ENCODE measurements around the gene INVS. TPM values are rescaled to one million over a fixed set of nuclear protein-coding genes. Genes with fewer than 3 reads are reported as not detected.
"Not testable (repeated sequence)": the region's sequence is repeated elsewhere in the genome, so short reads cannot be mapped to it uniquely, and the experiment has no call there.

The INVS gene
- total and polyA plus RNA-seq, 12 donors, result 1.6 to 8.0 (median 5.5) TPM

- no peaks in the 10 kb centered on the region for H3K27me3 ChIP-seq
- peaks cover 0 to 73% (median 12%) of the 10 kb centered on the region in 9 donors for H3K36me3 ChIP-seq
- H3K4me1 ChIP-seq, result no peaks in the 10 kb centered on the region
- intact Hi-C loops (cut with DNase I), result no loop called here
- no peak overlapping the region for H3K4me3 ChIP-seq
- WGBS, 2 donors, result 95 to 96% methylated on average over 3 of the region's 3 CpGs
- no peak for TF ChIP-seq CTCF (IDR thresholded peaks at IDR 0.05)
- H3K9me3 ChIP-seq, result peaks cover 0 to 18% (median 5%) of the 10 kb centered on the region in 11 donors
- no peak overlapping the region for H3K27ac ChIP-seq
- ATAC-seq, result no peak
- no peak for DNase-seq
These were observed 130.5 kb downstream of the INVS start for GRCh38 chr9:100229561-100229960.

- WGBS, 2 donors, result 95 to 98% methylated on average over 7 of the region's 7 CpGs
- H3K4me3 ChIP-seq; ATAC-seq; H3K4me1 ChIP-seq; H3K27ac ChIP-seq; intact Hi-C loops (cut with DNase I); DNase-seq; H3K27me3 ChIP-seq: not testable (repeated sequence)
- Histone ChIP-seq H3K36me3 (peaks cover 0 to 47% (median 0%) of the 10 kb centered on the region in 9 donors), H3K9me3 (peaks cover 0 to 13% (median 5%) of the 10 kb centered on the region in 11 donors)
These were observed 137.9 kb downstream of the INVS start for GRCh38 chr9:100236986-100237385.

GRCh38 chr9:100240512-100240911 is 141.5 kb downstream of the INVS start:
- Histone ChIP-seq H3K27ac (no peak overlapping the region), H3K4me1 (no peaks in the 10 kb centered on the region), H3K4me3 (no peak overlapping the region), H3K27me3 (no peaks in the 10 kb centered on the region), H3K9me3 (peaks cover 0 to 4% (median 0%) of the 10 kb centered on the region in 11 donors), H3K36me3 (peaks cover 0 to 71% (median 13%) of the 10 kb centered on the region in 9 donors)
- WGBS, 2 donors, result 68 to 70% methylated on average over 2 of the region's 2 CpGs
- no peak for DNase-seq
- no peak for TF ChIP-seq CTCF (IDR thresholded peaks at IDR 0.05)
- intact Hi-C loops (cut with DNase I), result no loop called here
- ATAC-seq, result no peak

- H3K27ac ChIP-seq, result no peak overlapping the region
- H3K36me3 ChIP-seq, result peaks cover 0 to 53% (median 10%) of the 10 kb centered on the region in 9 donors
- 95 to 96% methylated on average over 3 of the region's 3 CpGs for WGBS, 2 donors
- no peaks in the 10 kb centered on the region for H3K27me3 ChIP-seq
- ATAC-seq (no peak), DNase-seq (no peak)
- no peaks in the 10 kb centered on the region for H3K4me1 ChIP-seq
- no peak for TF ChIP-seq CTCF (IDR thresholded peaks at IDR 0.05)
- no peaks in the 10 kb centered on the region for H3K9me3 ChIP-seq
- intact Hi-C loops (cut with DNase I), result no loop called here
- no peak overlapping the region for H3K4me3 ChIP-seq
These were observed 168.2 kb downstream of the INVS start for GRCh38 chr9:100267211-100267610.

GRCh38 chr9:100268271-100268670 is 169.2 kb downstream of the INVS start:
- DNase-seq (no peak), ATAC-seq (no peak)
- Histone ChIP-seq H3K9me3 (no peaks in the 10 kb centered on the region), H3K36me3 (peaks cover 0 to 55% (median 10%) of the 10 kb centered on the region in 9 donors), H3K4me3 (no peak overlapping the region), H3K4me1 (no peaks in the 10 kb centered on the region), H3K27ac (no peak overlapping the region), H3K27me3 (no peaks in the 10 kb centered on the region)
- intact Hi-C loops (cut with DNase I), result no loop called here
- TF ChIP-seq CTCF (IDR thresholded peaks at IDR 0.05), result no peak
- 97% methylated on average over 4 of the region's 4 CpGs for WGBS, 2 donors

Measured in heart right ventricle (tissue), 16 donors.